HEK293T (cell line): ENCODE data around the gene MANSC1.

ENCODE experiments used
- ARNT ChIP-seq: fragments of 450-650 bp; IDR thresholded peaks from 2 replicates; pipeline ENCODE4 v1.6.1; 2017; ENCODE audit warnings: mild to moderate bottlenecking
- BHLHE40 ChIP-seq: fragments of 450-650 bp; IDR thresholded peaks from 2 replicates; pipeline ENCODE4 v1.6.1; 2016; ENCODE audit warnings: mild to moderate bottlenecking, moderate library complexity, borderline replicate concordance
- ELF4 ChIP-seq: fragments of 450-650 bp; IDR thresholded peaks from 2 replicates; pipeline ENCODE4 v1.6.1; 2017; ENCODE audit warnings: antibody characterized with exemption
- FOXK2 ChIP-seq: fragments of 450-650 bp; IDR thresholded peaks from 2 replicates; pipeline ENCODE4 v1.6.1; 2016; ENCODE audit warnings: mild to moderate bottlenecking
- FOXM1 ChIP-seq: fragments of 450-650 bp; IDR thresholded peaks from 2 replicates; pipeline ENCODE4 v1.6.1; 2017; ENCODE audit warnings: mild to moderate bottlenecking, borderline replicate concordance
- L3MBTL2 ChIP-seq: fragments of 450-650 bp; conservative IDR thresholded peaks from 2 replicates; pipeline ENCODE4 v1.6.1; 2016; ENCODE audit warnings: mild to moderate bottlenecking
- LEF1 ChIP-seq: fragments of 450-650 bp; IDR thresholded peaks from 2 replicates; pipeline ENCODE4 v1.6.1; 2017; ENCODE audit warnings: mild to moderate bottlenecking, borderline replicate concordance
- NFRKB ChIP-seq: fragments of 450-650 bp; IDR thresholded peaks from 2 replicates; pipeline ENCODE4 v1.6.1; 2016; ENCODE audit warnings: mild to moderate bottlenecking, moderate library complexity
- SP1 ChIP-seq: fragments of 450-650 bp; IDR thresholded peaks from 2 replicates; pipeline ENCODE4 v1.6.1; 2017
- SUZ12 ChIP-seq: fragments of 450-650 bp; IDR thresholded peaks from 2 replicates; pipeline ENCODE4 v1.6.1; 2016; ENCODE audit warnings: mild to moderate bottlenecking
- ZNF384 ChIP-seq: fragments of 450-650 bp; IDR thresholded peaks from 2 replicates; pipeline ENCODE4 v1.6.1; 2016

DNA sequence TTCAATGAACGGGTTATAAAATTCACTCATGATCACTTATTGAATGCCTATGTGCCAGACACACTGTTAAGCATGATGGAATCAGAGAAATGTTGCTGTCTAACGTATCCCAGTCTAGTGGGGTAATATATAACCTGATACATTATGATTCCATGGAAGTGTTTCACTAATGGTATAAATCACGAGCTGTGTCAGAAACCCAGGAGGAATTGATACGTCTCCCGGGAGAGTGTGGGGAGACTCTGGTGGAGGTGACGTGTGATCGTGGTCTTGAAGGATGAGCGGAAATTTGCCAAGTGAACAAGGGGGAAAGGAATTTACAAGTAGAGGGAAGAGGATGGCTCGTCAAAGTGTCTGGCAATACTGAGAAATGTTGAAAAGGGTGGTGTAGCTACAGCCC is 26.5 kb downstream of the MANSC1 start:
- TF ChIP-seq NFRKB (no peak), SUZ12 (no peak), ZNF384 (no peak), BHLHE40 (no peak), ELF4 (no peak), SP1 (no peak), LEF1 (no peak), FOXK2 (no peak), L3MBTL2 (no peak), FOXM1 (no peak), ARNT (no peak)
